GM19463 (cell line): ENCODE measurements around the gene KCNK13.
A peak's percentile ranks its signal among the peaks of the same experiment; 100 is the strongest.
"Not testable (repeated sequence)": the region's sequence is repeated elsewhere in the genome, so short reads cannot be mapped to it uniquely, and the experiment has no call there.

ENCODE experiments used
- ATAC-seq: cut with Tn5 transposase; IDR thresholded peaks from one replicate; pipeline ENCODE4 v1.9.1; 2021; ENCODE audit warnings: mild to moderate bottlenecking, moderate library complexity; ENCODE audit not compliant: unreplicated experiment

KCNK13 gene

DNA sequence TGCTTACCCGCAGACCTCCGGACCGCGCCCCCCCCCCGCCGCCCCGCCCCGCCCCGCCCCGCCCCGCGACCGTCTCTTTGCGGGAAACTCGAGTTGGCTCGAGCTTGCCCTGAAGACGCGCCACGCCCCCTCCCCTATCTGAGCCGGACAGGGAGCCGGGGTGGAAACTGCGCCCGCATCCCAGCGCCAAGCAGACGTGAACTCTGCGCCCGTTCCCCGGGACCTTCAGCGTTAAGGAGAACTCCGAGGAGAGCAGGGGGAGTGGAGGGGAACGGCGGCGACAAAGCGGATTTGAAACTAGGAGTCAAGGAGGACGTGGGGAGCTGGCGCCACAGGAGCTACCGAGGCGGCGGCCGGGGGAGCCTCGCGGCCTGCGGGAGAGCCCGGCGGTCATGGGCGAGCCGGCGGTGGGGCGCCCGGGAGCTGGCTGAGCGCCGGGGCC, at the start of gene KCNK13:
Gene KCNK13, plus strand, starts transcription at position 310 of the 442 bp plus-strand sequence. CDS start 212 bp downstream, outside the sequence.
- ATAC-seq: no peak

DNA sequence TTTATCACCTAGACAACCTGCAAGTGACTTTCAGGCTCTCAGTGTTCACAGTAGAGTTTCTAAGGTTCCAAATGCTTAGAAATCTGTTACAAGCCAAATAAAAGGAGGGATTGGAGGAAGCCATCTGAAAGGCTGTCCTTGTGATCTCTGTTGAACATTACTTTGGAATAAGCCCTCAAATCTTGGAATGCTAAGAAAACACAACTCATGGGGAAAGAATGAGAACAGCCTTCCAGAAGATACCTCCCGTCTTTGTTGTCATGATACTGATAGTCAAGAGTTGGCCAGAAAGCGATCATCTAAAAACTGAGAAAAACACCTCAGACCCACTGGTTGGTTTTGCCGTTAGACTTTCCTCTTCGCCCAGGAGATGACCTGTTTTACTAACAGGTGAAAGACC, 44.4 kb upstream of the KCNK13 start:
- ATAC-seq: no peak

DNA sequence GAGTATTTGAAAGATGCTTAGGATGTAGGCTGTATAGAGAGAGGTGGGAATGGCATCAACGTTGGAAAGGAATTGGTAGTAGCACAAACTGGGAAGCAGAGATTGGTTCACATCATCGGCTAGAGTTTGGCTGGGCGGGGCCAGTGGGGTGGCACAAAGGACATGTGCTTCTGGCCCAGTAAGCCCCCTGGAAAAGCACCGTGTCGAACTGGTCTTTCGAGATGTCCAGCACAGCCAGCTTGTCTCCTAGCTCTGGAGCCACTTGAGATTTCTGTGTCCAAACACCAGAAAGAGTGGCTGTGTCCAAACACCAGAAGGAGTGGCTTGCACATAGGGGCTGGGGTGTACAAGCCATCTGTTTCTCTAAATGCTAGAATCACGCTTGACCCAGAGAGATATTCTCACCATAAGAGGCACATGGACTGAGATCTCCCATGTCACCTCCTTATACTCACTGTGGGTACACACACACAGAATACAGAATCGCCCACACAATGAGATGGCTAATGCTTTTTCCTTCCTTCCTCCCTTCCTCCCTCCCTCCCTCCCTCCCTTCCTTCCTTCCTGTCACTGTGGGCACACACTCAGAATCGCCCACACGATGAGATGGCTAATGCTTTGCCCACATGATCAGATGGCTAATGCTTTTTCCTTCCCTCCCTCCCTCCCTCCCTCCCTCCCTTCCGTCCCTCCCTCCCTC, 41.8 kb upstream of the KCNK13 start:
- ATAC-seq: no peak

DNA sequence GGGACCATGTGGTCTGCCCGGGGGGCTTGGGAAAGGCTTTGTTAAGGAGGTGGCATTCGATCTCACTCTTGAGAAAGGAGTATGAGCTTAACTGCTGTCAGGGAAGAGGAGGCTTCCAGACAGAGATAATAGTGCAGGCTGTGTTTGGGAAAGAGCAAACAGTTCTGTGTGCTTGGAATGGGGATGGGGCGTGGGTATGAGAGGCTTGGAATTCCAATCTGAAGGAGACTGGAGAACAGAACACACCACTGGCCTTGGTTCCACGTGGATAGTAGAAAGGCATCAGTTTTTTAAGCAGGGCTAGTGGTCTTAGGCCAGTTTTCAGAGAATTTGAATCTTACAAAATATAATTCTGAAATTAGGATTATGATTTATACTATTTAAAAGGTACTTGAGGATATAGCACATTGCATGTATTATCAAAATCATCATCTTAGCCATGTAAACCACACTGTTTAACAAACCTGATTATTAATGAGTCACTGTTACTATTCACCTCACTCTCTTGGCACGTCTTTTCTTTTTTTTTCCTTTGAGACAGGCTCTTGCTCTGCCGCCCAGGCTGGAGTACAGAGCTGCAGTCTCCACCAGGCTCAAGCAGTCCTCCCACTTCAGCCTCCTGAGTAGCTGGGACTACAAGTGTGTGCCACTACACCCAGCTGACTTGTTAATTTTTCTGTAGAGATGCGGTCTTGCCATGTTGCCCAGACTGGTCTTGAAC, 38.5 kb upstream of the KCNK13 start:
- no peak for ATAC-seq

DNA sequence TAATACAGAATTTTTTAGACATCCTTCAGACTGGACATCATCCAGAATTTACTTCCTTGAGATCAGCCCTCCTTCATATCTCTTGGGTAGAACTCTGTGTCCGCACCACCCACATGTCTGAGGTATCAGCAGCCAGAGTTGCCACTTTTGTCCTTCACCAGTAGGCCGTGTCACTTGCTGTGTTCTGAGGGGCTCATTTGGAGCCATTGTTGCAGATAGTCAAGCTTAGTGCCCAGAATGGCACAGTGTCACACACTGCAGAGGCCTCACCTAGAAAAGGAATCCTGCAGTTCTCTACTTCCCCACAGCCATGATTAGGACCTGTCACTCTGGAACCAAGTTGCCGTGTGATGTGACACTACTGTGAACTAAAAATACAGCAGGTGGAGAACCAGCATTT, 36.9 kb upstream of the KCNK13 start:
- ATAC-seq: no peak

DNA sequence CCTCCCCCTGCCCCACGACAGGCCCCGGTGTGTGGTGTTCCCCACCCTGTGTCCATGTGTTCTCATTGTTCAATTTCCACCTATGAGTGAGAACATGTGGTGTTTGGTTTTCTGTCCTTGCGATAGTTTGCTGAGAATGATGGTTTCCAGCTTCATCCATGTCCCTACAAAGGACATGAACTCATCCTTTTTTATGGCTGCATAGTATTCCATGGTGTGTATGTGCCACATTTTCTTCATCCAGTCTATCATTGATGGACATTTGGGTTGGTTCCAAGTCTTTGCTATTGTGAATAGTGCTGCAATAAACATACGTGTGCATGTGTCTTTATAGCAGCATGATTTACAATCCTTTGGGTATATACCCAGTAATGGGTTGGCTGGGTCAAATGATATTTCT, 35.2 kb upstream of the KCNK13 start:
- ATAC-seq: not testable (repeated sequence)

DNA sequence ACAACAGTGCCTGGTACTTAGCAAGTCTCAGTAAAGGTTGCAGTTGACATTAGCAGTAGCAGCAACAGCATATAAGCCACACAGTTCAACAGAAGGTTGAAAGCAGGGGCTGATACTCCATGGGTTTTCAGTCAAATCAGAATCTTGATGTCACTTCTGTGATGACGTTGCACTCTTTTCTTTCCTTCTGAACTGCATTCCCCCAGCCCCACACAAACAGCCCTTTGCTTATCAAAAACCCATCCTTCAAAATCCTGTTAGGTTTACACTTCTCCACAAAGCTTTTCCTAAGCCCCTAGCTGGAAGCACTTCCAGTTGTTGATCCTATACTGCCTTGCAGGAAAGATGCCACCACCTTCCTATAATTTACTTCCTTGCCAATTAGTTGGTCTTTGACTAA, 34.0 kb upstream of the KCNK13 start:
- no peak for ATAC-seq

DNA sequence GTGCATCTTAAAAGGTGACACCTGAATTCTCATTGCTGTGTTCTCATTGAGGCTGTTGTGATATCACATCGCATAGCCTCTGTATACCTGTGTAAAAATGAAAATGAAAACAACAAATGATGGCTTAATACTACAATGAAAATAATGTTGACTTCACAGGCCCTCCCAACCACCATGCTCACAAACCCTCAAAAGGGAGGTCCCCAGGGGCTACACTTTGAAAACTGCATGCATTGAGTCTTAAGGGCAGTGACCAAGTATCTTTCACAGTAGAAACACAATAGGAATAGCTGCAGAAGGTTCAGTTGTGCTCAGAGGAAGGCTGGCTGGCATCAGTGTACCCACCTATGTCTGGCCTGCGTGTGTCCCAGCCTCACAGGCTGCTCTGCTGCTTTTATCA, 27.6 kb upstream of the KCNK13 start:
- no peak for ATAC-seq

DNA sequence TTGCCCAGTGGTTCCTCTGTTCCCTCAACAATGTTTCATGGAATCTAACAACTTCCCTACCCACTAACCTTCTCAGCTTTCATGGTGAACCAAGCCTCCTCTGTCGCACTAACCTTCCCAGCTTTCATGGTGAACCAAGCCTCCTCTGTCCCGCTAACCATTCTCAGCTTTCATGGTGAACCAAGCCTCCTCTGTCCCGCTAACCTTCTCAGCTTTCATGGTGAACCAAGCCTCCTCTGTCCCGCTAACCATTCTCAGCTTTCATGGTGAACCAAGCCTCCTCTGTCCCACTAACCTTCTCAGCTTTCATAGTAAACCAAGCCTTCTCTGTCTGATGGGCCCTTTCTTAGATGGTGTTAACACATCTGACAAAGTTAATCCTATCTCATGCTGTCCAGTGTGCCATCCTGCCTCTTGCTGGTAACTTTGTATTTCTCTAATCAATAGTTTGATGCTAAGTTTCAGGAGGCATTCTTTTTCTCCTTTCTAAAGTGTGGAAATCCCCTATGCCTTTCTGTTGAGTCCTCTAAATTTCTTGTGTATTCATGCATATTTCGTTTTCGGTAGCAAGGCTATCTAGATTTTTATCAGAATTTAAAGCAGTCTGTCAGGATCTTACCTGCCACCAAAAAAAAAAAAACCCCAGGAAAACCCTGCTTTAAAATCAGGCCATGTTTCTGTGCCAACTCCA, 26.8 kb upstream of the KCNK13 start:
- no peak for ATAC-seq

DNA sequence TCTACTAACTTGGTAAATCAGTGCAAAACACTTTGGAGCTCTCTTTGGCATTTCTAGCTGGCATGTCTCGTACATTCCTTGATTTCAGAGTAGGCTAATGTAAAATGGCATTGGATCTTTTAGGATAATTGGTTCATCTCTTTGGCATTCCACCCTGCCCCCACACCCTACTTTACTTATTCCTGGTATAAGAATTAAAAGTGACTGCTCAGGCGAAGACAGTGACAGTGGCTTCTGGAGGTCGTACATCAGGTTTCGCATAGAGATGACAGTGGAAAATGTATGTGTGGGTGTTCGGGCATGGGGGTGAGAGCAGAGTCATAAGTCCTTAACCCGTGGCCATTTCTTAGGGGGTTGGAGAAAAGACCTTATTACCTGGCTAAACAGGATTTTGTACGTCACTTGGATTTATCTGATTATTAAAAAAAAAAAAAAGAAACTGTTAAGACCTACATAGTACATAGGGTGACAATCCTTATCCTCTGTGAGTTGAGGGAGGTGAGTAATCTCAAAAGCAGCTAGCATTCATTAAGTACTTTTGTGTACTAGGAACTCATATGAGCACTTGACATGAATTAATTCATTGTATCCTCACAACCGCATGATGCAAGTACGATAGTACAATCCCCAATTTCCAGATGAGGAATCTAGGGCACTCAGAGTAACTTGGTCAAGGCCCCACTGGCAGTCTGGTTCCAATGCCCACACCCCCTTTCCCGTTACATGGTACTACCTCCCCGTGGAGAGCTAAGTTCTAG, 22.4 kb upstream of the KCNK13 start:
- no peak for ATAC-seq

DNA sequence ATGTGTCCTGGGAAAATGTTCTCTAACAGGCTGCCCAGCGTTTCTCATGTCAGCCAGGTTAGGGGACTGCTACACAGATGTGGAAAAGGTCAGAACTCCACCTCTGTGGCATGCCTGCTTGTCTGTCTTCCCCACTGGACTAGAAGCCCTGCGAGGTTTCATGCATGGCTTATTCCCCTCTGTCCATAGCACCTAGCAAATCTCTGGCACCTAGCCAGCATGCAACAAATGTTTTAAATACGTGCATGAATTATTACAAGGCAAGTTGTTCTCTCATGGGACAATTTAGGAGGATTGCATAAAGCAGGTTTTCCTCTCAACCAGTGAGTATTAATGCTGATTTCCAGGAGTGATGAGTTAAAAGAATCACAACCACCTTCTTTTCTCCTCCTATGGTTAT, 21.4 kb upstream of the KCNK13 start:
- no peak for ATAC-seq

DNA sequence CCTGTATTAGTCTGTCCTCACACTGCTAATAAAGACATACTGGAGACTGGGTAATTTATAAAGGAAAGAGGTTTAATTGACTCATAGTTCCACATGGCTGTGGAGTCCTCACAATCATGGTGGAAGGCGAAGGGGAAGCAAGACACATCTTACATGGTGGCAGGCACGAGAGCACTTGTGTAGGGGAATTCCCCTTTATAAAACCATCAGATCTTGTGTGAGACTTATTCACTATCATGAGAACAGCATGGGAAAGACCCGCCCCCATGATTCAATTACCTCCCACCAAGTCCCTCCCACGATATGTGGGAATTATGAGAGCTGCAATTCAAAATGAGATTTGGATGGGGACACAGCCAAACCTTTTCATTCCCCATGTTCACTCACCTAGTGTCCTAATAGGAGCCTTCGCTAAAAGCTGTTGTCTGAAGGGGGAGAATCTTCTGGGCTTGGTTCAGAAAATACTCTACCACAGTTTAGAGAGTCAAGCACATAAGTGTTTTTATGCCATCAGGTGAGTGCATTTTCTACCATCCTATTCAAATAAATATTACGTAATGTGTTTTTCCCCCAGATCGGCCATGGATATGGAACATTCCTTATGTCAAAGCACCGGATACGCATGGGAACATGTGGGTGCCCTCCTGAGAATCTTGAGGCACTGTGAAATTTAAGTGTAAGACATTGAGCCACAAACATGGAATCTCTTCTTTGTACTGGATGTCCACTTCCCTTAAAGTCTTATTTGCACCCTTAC, 19.1 kb upstream of the KCNK13 start:
- no peak for ATAC-seq

DNA sequence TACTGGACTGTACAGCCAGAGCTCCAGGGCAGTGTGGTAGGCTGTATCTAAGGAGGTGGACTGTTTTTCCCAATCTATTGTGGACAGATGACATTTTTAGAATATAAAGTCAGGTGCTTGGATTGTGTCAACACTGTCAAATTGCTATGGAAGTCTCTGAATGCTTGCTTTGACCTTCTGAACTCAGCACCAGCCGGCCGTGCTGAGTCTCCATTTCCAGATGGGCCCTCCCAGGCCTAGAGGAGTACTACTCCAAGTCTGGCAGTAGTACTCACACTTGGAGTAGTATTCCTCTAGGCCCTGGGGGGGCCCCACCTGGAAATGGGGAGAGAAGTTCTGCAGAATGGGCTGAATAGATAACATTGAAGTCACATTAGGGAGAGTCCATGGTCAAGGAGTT, 16.2 kb upstream of the KCNK13 start:
- ATAC-seq: no peak

DNA sequence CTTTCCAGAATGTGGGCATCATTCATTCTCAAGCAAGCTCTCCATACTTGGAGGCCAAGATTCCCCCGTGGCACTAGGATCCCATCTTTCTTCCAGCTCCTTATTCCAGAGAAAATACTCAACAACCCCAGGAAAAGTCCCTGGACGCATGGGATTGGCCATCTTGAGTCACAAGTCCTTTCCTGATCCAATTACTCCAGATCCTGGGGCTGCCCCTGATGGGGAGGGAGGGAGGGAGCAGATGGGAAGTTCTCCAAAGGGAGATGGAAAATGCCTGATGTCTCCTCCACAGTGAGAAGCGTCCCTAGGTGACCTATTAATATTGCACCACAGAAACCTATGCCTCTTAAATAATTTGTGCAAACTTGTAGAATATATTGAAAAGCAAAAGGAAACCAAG, 12.4 kb upstream of the KCNK13 start:
- ATAC-seq: no peak

DNA sequence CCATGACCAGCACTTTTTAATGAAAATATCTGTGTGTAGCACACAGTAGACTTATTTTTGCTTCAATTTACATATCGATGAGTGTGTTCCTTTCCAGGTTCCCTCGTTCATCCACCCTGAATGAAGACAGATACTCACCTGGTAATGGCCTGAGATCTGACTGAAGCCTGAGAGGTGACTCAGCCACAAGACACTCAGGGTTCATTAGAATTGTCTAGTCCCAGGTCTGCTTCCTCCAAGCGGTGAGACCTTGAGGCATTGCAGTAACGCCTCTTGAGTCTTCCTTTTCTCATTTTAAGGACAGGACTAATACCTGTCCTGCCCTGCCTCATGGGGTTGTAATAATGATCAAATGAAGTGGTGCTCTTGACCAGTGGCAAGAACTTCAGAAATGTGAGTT, 11.5 kb upstream of the KCNK13 start:
- ATAC-seq: no peak

DNA sequence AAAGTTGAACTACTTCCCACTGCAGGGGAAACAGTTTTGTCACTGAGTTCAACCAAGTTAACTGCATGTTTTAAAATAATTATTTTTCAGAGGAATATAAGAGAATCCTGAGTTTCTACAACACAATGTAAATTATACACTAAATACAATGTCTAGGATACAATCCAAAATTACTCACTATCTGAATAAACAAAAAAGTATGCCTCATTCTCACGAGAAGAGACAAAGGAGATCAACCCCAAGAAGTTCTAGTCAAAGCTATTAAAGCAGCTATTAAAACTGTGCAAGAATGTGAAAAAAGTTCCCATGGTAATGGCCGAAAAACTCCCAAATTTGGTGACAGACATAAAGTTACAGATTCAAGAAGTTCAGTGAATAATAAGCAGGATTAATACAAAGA, 8.8 kb upstream of the KCNK13 start:
- no peak for ATAC-seq

DNA sequence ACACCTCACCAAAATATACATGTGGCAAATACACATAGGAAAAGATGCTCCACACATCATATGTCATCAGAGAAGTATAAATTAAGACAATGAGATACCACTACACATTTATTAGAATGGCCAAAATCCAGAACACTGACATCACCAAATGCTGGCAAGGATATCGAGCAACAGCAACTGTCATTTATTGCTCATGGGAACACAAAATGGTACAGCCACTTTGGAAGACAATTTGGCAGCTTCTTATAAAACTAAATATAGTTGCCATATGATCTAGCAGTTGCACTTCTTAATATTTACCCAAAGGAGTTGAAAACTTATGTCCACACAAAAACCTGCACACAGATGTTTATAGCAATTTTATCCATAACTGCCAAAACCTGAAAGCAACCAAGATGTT, 7.0 kb upstream of the KCNK13 start:
- ATAC-seq: no peak

DNA sequence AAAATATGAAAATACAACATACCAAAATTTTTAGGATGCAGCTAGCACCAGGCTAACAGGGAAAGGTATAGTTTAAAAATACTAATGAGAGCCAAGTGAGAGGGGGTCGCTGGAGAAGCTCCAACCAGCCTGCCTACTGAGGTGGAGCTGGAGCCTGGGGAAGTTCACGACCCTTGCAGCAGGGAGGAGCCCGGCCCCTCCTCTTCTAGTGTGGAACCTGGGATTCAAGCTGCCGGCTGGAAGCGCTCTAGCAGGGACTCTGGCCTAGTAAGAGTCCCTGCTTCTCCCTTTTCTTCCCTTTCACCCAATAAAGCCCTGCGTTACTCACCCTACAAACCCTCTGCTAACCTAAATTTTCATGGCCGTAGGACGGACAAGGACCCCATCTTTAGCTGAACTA, 5.0 kb upstream of the KCNK13 start:
- no peak for ATAC-seq

DNA sequence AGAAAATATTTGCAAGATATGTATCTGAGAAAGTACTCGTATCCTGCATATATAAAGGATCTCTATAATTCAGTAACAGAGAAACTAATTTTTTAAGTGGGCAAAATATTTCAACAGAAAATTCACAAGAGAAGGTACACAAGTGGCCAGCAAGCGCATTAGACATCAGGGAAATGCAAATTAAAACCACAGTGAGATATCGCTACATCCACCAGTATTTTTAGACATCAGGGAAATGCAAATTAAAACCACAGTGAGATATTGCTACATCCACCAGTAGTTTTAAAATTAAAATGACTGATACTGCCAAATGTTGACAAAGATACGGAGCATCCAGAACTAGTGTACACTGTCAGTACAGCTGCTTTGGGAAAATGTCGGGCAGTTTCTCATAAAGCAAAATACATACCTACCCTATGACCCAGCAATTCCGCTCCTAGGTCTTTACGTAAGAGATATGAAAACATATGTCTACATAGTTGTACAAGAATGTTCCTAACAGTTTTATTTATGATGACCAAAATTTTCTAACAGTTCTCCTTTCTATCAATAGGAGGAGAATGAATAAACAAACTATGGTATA, 2.8 kb upstream of the KCNK13 start:
- ATAC-seq: no peak

DNA sequence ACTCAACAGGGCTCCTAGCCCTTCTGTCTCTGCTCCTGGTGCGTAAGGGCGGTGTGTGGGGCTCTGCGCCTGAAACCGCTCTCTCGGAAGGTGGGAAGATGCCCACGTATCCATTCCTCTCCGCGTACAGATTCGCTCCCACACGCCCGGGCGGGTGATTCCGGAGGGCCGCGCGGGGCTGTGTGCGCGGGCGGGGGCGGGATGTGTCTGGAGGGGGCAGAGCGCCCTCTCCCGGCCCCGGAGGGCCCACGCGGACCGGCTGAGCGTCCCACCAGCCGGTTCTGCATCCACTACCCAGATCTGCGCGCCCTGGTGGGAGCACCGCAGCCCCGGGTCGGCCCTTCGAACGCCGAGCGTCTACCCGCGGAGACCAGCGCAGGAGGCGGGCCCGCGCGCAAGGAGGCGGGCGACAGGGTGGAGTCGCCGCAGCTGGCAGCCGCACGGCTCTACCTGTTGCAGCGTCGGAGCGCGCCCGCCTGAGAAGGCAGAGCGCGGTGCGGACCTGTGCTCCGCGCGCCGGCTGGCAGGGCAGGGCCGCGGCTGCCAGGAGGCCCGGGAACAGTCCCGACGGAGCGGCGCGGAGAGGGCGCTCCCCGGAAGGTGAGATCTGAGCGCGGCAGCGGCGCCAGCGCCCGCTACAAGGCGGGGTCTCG, 1.4 kb upstream of the KCNK13 start:
- peak; percentile 64 for ATAC-seq
